ENCODE measurements around the gene MEIS2. TPM values are rescaled to one million over a fixed set of nuclear protein-coding genes. Genes with fewer than 3 reads are reported as not detected.

Gene MEIS2
- total and polyA plus RNA-seq, 2 experiments from 2014 or later = 0.27 TPM; not detected in 1

DNA sequence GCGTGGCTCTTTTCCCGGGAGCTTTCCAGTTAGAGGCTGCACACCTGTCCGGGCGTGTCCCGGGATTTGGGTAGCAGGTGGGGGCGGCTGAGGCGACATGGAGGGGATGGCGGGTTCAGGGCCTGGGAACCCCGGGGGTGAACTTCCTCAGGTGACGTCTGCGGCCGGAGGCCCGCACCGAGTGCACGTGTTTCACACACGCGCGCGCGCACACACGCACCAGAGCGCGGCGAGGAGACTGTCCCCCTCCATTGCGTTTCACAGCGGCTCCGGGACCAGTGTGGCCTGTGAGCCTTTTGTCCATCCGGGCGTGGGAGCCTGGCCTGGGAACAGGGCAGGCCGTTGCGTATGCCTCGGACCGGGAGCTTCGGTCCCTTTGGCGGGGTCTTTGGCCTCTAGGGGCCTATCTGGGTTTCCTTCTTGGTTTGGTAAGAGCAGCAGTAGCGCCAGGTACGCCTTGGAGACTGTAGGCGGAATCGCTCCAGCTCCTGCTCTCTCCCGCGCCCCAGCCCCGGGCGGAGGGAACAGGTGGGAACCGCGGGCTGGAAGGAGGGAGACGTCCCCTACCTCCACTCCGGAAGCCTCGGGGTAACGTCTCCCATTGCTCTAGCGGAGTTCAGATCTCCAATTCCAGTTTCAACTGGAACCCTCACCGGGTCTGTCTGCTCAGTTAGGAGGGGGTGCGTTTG lies 220.0 kb downstream of the MEIS2 start:
- H3K27me3 ChIP-seq (ENCODE audit: insufficient read depth) = peaks cover 100% of the 10 kb centered on the region
- Mint-ChIP-seq H3K36me3 (ENCODE audit: low read depth) (no peaks in the 10 kb centered on the region), H3K27me3 (ENCODE audit: insufficient read depth, low read depth, poor library complexity) (peaks cover 84% of the 10 kb centered on the region), H3K27ac (no peak overlapping the region), H3K4me3 (peak overlapping the region; percentile 75), H3K9me3 (no peaks in the 10 kb centered on the region), H3K4me1 (peaks cover 63% of the 10 kb centered on the region)
- H3K36me3 ChIP-seq (ENCODE audit: insufficient read depth) = no peaks in the 10 kb centered on the region
- H4K20me1 ChIP-seq (replicated peaks; ENCODE audit: insufficient read depth) = peaks cover 16% of the 10 kb centered on the region; the same call in 1 of the 2 replicates
- H2AFZ ChIP-seq = 0 out of 2 replicates have a peak overlapping the region, but pooled peaks have one; percentile 34
- H3K4me2 ChIP-seq = peak overlapping the region; percentile 82
- no peak for TF ChIP-seq JUNB (IDR thresholded peaks at IDR 0.05; ENCODE audit: unreplicated experiment)
- TF ChIP-seq, protein P1, sequence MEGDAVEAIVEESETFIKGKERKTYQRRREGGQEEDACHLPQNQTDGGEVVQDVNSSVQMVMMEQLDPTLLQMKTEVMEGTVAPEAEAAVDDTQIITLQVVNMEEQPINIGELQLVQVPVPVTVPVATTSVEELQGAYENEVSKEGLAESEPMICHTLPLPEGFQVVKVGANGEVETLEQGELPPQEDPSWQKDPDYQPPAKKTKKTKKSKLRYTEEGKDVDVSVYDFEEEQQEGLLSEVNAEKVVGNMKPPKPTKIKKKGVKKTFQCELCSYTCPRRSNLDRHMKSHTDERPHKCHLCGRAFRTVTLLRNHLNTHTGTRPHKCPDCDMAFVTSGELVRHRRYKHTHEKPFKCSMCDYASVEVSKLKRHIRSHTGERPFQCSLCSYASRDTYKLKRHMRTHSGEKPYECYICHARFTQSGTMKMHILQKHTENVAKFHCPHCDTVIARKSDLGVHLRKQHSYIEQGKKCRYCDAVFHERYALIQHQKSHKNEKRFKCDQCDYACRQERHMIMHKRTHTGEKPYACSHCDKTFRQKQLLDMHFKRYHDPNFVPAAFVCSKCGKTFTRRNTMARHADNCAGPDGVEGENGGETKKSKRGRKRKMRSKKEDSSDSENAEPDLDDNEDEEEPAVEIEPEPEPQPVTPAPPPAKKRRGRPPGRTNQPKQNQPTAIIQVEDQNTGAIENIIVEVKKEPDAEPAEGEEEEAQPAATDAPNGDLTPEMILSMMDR (conservative IDR thresholded peaks at IDR 0.05; ENCODE audit: low read depth in 2 of 2) = 0 out of 4 replicates have a peak, but pooled peaks of 1 of the 2 experiments have one; percentile 14
- TF ChIP-seq EZH2 (IDR thresholded peaks at IDR 0.05; ENCODE audit: low read depth, unreplicated experiment) = peak; percentile 55
- no peaks in the 10 kb centered on the region for H3K9me2 ChIP-seq (ENCODE audit: insufficient read depth)
- peak overlapping the region; percentile 62 for H3K4me3 ChIP-seq
- peaks cover 34% of the 10 kb centered on the region; the same call in 1 of the 2 replicates for H3F3A ChIP-seq (replicated peaks; ENCODE audit: low read depth)
- H3K79me2 ChIP-seq (replicated peaks; ENCODE audit: insufficient read depth) = no peaks in the 10 kb centered on the region
- H3K27ac ChIP-seq (ENCODE audit: low read depth) = no peak overlapping the region
- H3K4me1 ChIP-seq (ENCODE audit: insufficient read depth) = peaks cover 72% of the 10 kb centered on the region
- peak; percentile 84 for DNase-seq (ENCODE audit: low spot score)
- peak; percentile 53 for ATAC-seq

- peaks cover 56% of the 10 kb centered on the region for H3K4me1 Mint-ChIP-seq
- H3K36me3 Mint-ChIP-seq (ENCODE audit: low read depth) = no peaks in the 10 kb centered on the region
- no peak overlapping the region for H3K27ac ChIP-seq (ENCODE audit: low read depth)
- H3K4me1 ChIP-seq (ENCODE audit: insufficient read depth) = peaks cover 70% of the 10 kb centered on the region
- peaks cover 16% of the 10 kb centered on the region; the same call in 1 of the 2 replicates for H4K20me1 ChIP-seq (replicated peaks; ENCODE audit: insufficient read depth)
- H3K36me3 ChIP-seq (ENCODE audit: insufficient read depth) = no peaks in the 10 kb centered on the region
- no peaks in the 10 kb centered on the region for H3K79me2 ChIP-seq (replicated peaks; ENCODE audit: insufficient read depth)
- ATAC-seq = peak; percentile 1; the same call in 2 of the 3 replicates
- H3K27me3 Mint-ChIP-seq (ENCODE audit: insufficient read depth, low read depth, poor library complexity) = peaks cover 77% of the 10 kb centered on the region
- no peaks in the 10 kb centered on the region for H3K9me3 Mint-ChIP-seq
- DNase-seq (ENCODE audit: low spot score) = peak; percentile 64
- peak overlapping the region; percentile 82 for H3K4me2 ChIP-seq
- H3K4me3 ChIP-seq = peak overlapping the region; percentile 62
- H2AFZ ChIP-seq = no peak overlapping the region
- no peak overlapping the region for H3K27ac Mint-ChIP-seq
- no peaks in the 10 kb centered on the region for H3K9me2 ChIP-seq (ENCODE audit: insufficient read depth)
- peaks cover 34% of the 10 kb centered on the region; the same call in 1 of the 2 replicates for H3F3A ChIP-seq (replicated peaks; ENCODE audit: low read depth)
- TF ChIP-seq, protein P2, sequence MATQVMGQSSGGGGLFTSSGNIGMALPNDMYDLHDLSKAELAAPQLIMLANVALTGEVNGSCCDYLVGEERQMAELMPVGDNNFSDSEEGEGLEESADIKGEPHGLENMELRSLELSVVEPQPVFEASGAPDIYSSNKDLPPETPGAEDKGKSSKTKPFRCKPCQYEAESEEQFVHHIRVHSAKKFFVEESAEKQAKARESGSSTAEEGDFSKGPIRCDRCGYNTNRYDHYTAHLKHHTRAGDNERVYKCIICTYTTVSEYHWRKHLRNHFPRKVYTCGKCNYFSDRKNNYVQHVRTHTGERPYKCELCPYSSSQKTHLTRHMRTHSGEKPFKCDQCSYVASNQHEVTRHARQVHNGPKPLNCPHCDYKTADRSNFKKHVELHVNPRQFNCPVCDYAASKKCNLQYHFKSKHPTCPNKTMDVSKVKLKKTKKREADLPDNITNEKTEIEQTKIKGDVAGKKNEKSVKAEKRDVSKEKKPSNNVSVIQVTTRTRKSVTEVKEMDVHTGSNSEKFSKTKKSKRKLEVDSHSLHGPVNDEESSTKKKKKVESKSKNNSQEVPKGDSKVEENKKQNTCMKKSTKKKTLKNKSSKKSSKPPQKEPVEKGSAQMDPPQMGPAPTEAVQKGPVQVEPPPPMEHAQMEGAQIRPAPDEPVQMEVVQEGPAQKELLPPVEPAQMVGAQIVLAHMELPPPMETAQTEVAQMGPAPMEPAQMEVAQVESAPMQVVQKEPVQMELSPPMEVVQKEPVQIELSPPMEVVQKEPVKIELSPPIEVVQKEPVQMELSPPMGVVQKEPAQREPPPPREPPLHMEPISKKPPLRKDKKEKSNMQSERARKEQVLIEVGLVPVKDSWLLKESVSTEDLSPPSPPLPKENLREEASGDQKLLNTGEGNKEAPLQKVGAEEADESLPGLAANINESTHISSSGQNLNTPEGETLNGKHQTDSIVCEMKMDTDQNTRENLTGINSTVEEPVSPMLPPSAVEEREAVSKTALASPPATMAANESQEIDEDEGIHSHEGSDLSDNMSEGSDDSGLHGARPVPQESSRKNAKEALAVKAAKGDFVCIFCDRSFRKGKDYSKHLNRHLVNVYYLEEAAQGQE (IDR thresholded peaks at IDR 0.05; ENCODE audit: unreplicated experiment) = no peak
- no peak for TF ChIP-seq CREB1 (CRISPR knock-in tag; IDR thresholded peaks at IDR 0.05; ENCODE audit: low read depth)
- TF ChIP-seq EZH2 (IDR thresholded peaks at IDR 0.05; ENCODE audit: low read depth, unreplicated experiment) = peak; percentile 72
- H3K4me3 Mint-ChIP-seq = peak overlapping the region; percentile 75
- peaks cover 100% of the 10 kb centered on the region for H3K27me3 ChIP-seq (ENCODE audit: insufficient read depth)
Measured at GRCh38 chr15:36879568-36880222, 220.7 kb downstream of the MEIS2 start.
